Subcutaneous abdominal adipose tissue (tissue), 5 donors: ENCODE measurements around the gene TRIM4.
"Not testable (repeated sequence)": the region's sequence is repeated elsewhere in the genome, so short reads cannot be mapped to it uniquely, and the experiment has no call there.

Source experiments
- H3K27ac ChIP-seq: one replicate; pipeline ENCODE4 v1.7.0; 2013; ENCODE audit warnings: low read depth, mild to moderate bottlenecking, inconsistent platforms, low read length, moderate library complexity
- H3K27me3 ChIP-seq, 5 donors: one replicate each; pipeline ENCODE4 v1.7.0; 2013; ENCODE audit warnings: low read length in 5 of 5, inconsistent platforms in 1 of 5; ENCODE audit not compliant: control insufficient read depth in 5 of 5, insufficient read depth in 4 of 5
- H3K36me3 ChIP-seq, 5 donors: one replicate each; pipeline ENCODE4 v1.7.0; 2013; ENCODE audit warnings: low read length in 5 of 5; ENCODE audit not compliant: control insufficient read depth in 5 of 5, insufficient read depth in 5 of 5
- H3K4me1 ChIP-seq, 5 donors: one replicate each; pipeline ENCODE4 v1.7.0; 2013; ENCODE audit warnings: low read length in 5 of 5, mild to moderate bottlenecking in 3 of 5, moderate library complexity in 1 of 5; ENCODE audit not compliant: control insufficient read depth in 5 of 5, insufficient read depth in 5 of 5
- H3K4me3 ChIP-seq, 5 donors: one replicate each; pipeline ENCODE4 v1.7.0; 2013; ENCODE audit warnings: low read length in 5 of 5, low read depth in 1 of 5
- H3K9ac ChIP-seq, 5 donors: one replicate each; pipeline ENCODE4 v1.7.0; 2013; ENCODE audit warnings: low read length in 5 of 5, mild to moderate bottlenecking in 4 of 5, moderate library complexity in 3 of 5
- H3K9me3 ChIP-seq, 5 donors: one replicate each; pipeline ENCODE4 v1.7.0; 2013; ENCODE audit warnings: low read length in 5 of 5; ENCODE audit not compliant: control insufficient read depth in 5 of 5
- donor health status: healthy.
- donor health status: healthy.
- donor health status: healthy.
- donor health status: healthy.
- donor health status: healthy.

The TRIM4 gene

DNA sequence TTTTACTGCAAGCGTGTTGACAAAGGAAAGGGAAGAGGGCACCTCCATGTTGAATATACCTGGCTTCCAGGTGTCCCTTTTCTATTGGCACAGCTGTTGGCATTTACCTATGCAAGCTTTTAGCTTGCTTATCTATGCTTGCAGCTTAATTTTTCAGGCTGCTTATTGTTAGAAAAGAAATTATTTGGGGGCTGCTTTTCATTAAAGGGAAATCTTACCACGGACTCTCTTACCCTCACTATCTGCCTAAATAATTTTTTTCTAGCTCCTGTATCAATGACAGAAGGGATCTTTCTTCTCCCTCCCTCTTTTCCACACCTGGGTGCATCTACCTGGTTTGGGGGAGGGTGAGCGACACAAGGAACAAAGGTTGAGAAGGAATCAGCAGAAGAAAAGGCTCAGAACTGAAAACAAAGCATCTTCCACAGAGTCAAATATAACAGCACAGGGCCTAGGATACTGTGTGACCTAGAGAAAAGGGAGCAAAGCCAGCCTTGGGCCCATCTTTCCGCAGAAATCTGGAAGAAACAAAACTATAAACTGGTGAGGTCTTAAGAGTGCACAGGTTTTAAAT is 25.3 kb upstream of the TRIM4 start:
- Histone ChIP-seq H3K4me3 (no peak overlapping the region), H3K9ac (no peak overlapping the region), H3K27ac (no peak overlapping the region), H3K27me3 (peaks cover 0 to 7% (median 0%) of the 10 kb centered on the region in 5 donors), H3K9me3 (no peaks in the 10 kb centered on the region), H3K4me1 (no peaks in the 10 kb centered on the region), H3K36me3 (no peaks in the 10 kb centered on the region)

DNA sequence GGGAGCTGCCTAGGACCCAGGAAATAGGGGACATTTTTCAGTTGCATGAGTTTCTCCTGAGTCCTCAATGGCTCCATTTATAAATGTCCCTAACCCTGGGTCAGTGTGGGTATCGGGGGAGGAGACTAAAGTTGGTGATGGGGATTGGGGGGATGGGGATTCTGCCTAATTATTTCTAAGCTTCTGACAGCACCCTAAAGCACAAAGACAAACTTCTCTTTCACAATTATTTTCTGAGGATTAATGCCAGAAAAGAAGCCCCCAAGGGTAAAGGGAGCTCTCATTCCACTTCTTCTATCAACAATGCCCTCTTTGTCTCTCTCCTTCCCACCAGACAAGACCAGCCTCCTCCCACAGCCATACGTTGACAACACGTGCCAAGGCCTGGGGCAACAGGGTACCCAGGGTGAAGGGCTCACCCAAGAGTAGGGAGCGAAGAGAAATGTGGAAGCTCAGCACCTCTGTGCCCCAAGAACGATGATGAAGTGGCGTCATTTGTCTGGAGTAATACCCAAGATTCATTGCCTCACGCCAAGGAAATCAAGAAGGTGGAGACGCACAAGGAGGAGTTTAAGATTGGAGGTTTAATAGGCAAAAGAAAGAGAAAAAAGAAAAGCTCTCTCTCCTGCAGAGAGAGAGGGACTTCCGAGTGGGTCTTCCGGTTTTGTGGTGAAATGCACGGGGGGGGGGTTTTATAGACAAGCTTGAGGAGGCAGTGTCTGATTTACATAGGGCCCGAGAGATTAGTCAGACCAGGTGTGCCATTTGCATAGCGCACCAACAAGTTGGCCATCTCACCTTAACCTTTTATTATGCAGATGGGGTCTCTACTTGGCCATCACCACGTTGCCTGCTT is 24.5 kb upstream of the TRIM4 start:
- Histone ChIP-seq H3K27ac (no peak overlapping the region), H3K36me3 (no peaks in the 10 kb centered on the region)

DNA sequence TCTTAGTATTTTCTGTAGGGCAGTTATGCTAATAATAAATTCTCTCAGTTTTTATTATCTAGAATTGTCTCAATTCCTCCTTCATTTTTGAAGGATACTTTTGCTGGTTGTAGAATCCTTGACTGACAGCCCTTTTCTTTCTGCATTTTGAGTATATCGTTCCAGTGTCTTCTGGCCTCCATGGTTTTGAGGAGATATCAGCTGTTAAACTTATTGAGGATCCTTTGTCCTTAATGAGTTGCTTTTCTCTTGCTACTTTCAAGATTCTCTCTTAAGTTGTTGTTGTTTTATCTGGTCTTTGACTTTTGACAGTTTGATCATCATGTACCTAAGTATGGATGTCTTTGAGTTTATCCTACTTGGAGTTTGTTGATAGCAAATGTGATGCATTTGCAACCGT is 19.0 kb upstream of the TRIM4 start:
- H3K9ac ChIP-seq, result no peak overlapping the region
- no peaks in the 10 kb centered on the region for H3K4me1 ChIP-seq
- H3K4me3 ChIP-seq, result no peak overlapping the region
- H3K36me3 ChIP-seq, result no peaks in the 10 kb centered on the region
- no peak overlapping the region for H3K27ac ChIP-seq
- H3K27me3 ChIP-seq, result peaks cover 3 to 14% (median 8%) of the 10 kb centered on the region in 5 donors
- peaks cover 2 to 11% (median 6%) of the 10 kb centered on the region in 5 donors for H3K9me3 ChIP-seq

More for the DNA sequence above, 24.5 kb upstream of the TRIM4 start:
- H3K4me3 ChIP-seq, result no peak overlapping the region
- H3K9me3 ChIP-seq, result peaks cover 0 to 3% (median 0%) of the 10 kb centered on the region in 5 donors
- peaks cover 0 to 7% (median 0%) of the 10 kb centered on the region in 5 donors for H3K27me3 ChIP-seq
- no peak overlapping the region for H3K9ac ChIP-seq
- H3K4me1 ChIP-seq, result no peaks in the 10 kb centered on the region

DNA sequence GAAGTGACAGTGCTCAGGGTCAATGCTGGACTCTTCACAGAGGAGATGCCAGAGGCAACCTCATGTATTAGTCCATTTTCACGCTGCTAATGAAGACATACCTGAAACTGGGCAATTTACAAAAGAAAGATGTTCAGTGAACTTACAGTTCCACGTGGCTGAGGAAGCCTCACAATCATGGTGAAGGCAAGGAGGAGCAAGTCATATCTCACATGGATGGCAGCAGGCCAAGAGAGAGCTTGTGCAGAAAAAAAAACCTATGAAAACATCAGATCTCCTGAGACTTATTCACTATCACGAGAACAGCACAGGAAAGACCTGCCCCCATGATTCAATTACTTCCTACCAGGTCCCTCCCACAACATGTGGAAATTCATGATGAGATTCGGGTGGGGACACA is 15.7 kb upstream of the TRIM4 start:
- H3K27ac ChIP-seq, H3K9ac ChIP-seq, H3K4me1 ChIP-seq, H3K4me3 ChIP-seq, H3K36me3 ChIP-seq: not testable (repeated sequence)
- H3K27me3 ChIP-seq, result peaks cover 3 to 12% (median 11%) of the 10 kb centered on the region in 5 donors
- peaks cover 2 to 11% (median 6%) of the 10 kb centered on the region in 5 donors for H3K9me3 ChIP-seq

DNA sequence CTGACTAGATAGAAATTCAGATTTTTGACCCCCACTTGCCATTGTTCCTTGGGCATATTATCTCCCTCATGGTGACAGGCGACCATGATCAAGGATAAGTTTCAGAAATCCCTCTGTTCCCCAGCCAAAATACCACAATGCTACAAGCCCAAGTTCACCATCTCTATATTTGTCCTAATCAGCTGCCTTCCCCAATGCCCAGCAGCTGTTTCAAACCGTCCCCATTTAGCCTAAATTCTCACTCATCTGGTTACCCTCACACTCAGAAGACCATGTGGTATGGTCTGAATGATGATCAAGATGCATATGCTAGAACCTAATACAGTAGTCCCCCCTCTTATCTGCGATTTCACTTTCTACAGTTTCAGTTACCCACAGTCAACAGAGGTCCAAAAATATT is 11.0 kb upstream of the TRIM4 start:
- Histone ChIP-seq H3K4me3 (no peak overlapping the region), H3K4me1 (peaks cover 0 to 13% (median 8%) of the 10 kb centered on the region in 5 donors), H3K9ac (no peak overlapping the region), H3K27ac (no peak overlapping the region), H3K36me3 (no peaks in the 10 kb centered on the region), H3K9me3 (no peaks in the 10 kb centered on the region), H3K27me3 (peaks cover 3 to 27% (median 11%) of the 10 kb centered on the region in 5 donors)

DNA sequence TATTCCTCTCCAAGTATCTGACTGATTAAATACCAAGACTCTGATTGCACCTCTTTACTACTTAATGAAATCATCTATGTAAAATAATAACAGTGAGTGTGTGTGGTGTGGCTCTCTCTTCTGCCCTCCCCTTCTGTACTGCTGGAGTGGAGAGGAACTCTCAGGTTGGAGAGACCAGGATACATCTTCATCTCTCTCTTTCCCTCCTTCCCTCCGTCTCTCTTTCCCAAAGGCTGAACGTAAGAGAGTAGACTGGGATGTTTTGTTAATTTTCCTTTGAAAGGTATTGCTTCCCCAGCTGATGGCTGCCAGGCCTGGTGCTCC is 10.4 kb upstream of the TRIM4 start:
- peaks cover 3 to 25% (median 10%) of the 10 kb centered on the region in 5 donors for H3K27me3 ChIP-seq

DNA sequence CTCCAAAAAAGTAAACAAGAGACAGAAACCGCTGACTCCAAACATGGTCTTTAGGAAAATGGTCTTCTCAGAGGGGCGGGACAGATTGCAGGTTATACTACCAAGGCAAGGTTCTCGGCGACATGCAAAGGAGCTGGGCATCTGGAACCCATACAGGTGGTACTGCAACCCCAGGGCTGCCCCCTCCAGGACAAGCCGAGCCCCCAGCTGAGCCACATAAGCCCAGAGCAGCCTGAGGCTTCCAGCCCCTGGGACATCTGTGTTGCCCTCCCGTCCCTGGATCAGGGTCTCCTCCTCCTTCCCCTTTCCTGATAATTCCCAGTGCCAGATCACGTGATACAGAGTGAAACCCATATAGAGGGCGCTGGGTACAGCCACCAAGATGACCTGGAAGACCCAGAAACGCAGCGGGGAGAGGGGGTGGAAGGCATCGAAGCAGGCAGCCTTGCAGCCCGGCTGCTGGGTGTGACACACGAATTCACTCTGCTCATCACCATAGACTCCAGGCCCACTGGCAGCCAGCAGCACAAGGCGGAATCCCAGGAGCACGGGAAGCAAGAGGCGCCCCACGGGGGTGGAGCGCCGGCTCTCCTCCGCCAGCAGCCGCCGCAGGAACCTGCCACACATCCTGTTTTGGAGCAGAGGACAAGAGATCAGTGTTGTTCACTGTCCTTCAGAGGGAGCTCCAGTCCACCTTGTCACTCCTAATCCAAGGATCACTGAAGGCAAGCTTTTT is 9.8 kb upstream of the TRIM4 start, which contains the start of gene GJC3:
TSS of gene GJC3 (minus strand) at position 627 of the 736 bp plus-strand sequence. CDS start at position 627, 0 bp downstream.
- no peaks in the 10 kb centered on the region for H3K36me3 ChIP-seq
- no peaks in the 10 kb centered on the region for H3K9me3 ChIP-seq
- H3K4me1 ChIP-seq, result peaks cover 0 to 13% (median 8%) of the 10 kb centered on the region in 5 donors
- H3K9ac ChIP-seq, result peak within 1 kb of the TSS in 1 of 5 donors; percentile 53
- peak within 1 kb of the TSS in 3 of 5 donors; percentile 37 to 53 (median 47) for H3K4me3 ChIP-seq
- peaks cover 3 to 20% (median 7%) of the 10 kb centered on the region in 5 donors for H3K27me3 ChIP-seq
- H3K27ac ChIP-seq, result no peak within 1 kb of the TSS

More for the DNA sequence above, 10.4 kb upstream of the TRIM4 start:
- Histone ChIP-seq H3K9me3 (no peaks in the 10 kb centered on the region), H3K36me3 (no peaks in the 10 kb centered on the region), H3K27ac (no peak overlapping the region), H3K4me3 (peak overlapping the region in 2 of 5 donors; percentile 37 to 53), H3K4me1 (peaks cover 0 to 13% (median 8%) of the 10 kb centered on the region in 5 donors), H3K9ac (peak overlapping the region in 1 of 5 donors; percentile 53)

DNA sequence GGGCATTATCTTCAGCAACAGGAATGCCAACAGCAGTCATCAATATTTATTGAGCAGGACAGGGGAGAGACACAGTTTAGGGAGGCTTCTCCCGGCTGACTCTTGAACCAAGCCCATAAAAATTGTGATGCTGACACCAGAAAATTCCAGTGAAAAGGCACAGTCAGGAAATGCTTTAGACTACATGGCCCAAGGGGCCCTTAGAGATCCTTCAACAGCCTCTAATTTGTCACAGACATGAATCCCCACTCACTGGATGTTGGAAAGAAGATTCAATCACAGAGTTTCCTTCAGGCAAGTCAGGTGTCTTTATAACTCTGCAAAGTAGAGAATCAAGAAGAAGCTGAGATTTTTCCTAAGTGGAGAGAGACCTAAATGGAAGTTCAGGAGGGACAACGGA is 8.9 kb upstream of the TRIM4 start:
- Histone ChIP-seq H3K36me3 (no peaks in the 10 kb centered on the region), H3K4me1 (peaks cover 0 to 13% (median 8%) of the 10 kb centered on the region in 5 donors), H3K4me3 (no peak overlapping the region), H3K9me3 (no peaks in the 10 kb centered on the region), H3K27me3 (peaks cover 0 to 16% (median 3%) of the 10 kb centered on the region in 5 donors), H3K9ac (no peak overlapping the region), H3K27ac (no peak overlapping the region)

DNA sequence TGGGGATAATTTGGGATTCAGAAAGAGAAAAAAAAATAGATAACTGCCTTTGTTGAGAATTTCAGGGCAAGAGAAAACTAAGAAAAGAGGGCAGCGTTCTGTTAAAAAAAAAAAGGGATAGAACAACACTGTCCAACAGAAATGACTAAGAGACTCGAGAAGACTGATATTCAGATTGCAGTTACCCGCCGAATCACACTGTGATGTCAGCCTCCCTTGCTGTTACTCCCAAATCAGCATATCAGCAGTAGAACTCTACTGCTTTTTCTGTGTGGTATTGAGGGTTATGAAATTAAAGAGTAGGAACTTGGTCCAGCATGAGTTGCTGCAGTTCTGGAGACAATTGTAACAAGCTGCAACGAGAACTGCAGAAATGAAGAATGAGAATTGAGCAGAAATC is 8.2 kb upstream of the TRIM4 start:
- H3K4me1 ChIP-seq, result peaks cover 0 to 13% (median 8%) of the 10 kb centered on the region in 5 donors
- no peak overlapping the region for H3K9ac ChIP-seq
- no peak overlapping the region for H3K27ac ChIP-seq
- no peaks in the 10 kb centered on the region for H3K36me3 ChIP-seq
- peaks cover 0 to 16% (median 3%) of the 10 kb centered on the region in 5 donors for H3K27me3 ChIP-seq
- H3K9me3 ChIP-seq, result no peaks in the 10 kb centered on the region
- no peak overlapping the region for H3K4me3 ChIP-seq
